ENCODE data around the gene SGMS2. TPM values are rescaled to one million over a fixed set of nuclear protein-coding genes. Genes with fewer than 3 reads are reported as not detected.

The SGMS2 gene
- total and polyA plus RNA-seq, 2 of the 13 experiments (the other 11 are each of a cell fraction or from before 2014, with no cell fraction given) = 1.2 to 1.7 TPM

DNA sequence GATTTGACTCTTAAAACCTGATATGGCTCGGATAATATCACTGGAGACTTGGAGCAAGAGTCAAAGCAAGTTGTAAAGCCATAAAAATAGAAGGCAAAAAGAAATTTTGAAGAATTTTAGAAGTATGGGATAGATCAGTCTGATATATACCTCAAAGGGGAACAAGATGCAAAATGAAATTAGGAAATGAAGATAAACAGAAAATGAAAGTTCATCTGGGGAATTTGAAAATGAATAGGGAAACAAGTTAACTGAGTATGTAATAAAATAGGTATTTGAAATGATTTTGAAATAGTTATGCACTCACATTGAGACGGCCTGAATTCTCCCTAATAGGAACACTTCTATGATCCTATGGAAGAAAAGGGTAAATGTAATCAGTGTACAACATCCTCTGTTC is 112.3 kb downstream of the SGMS2 start:
- 90% methylated on average over 2 of the region's 2 CpGs for WGBS (ENCODE audit: low lambda C conversion rate)
- DNase-seq (ENCODE audit: low spot score) (no peak), FAIRE-seq (no peak), ATAC-seq (no peak)
- no peak overlapping the region for H3K4me2 ChIP-seq (ENCODE audit: low read depth, low read length)
- no peaks in the 10 kb centered on the region for H3K36me3 ChIP-seq (replicated peaks in 1 of 2; ENCODE audit: control insufficient read depth in 1 of 2, insufficient read depth in 2 of 2, low read length in 2 of 2)
- H3K27ac ChIP-seq (ENCODE audit: extremely low read length, insufficient read depth, low read length) = no peak overlapping the region
- POLR2A ChIA-PET = no interaction called here
- H2AFZ ChIP-seq (ENCODE audit: low read length) = no peak overlapping the region
- no peak overlapping the region for H3K9ac ChIP-seq (ENCODE audit: insufficient read depth, low read depth, low read length)
- CTCF ChIA-PET (ENCODE audit: low intra/inter-chr PET ratio, low total read pairs) = no interaction called here
- no TSS peak for BruUV-seq (replicated peaks)
- H3K9me3 ChIP-seq (ENCODE audit: low read length) = no peaks in the 10 kb centered on the region
- H3K4me1 ChIP-seq (ENCODE audit: insufficient read depth, low read length) = peaks cover 10% of the 10 kb centered on the region
- intact Hi-C loops (cut with micrococcal nuclease; ENCODE audit: unreplicated experiment) (no loop called here), in situ Hi-C loops (cut with HindIII; ENCODE audit: extremely low pct_ligation_motif_present, low pct_unique_long_range_greater_than_20kb) (no loop called here)
- H3K4me3 ChIP-seq (replicated peaks in 1 of 3; ENCODE audit: insufficient read depth in 1 of 3, low read depth in 2 of 3, low read length in 3 of 3) = no peak overlapping the region
- H4K20me1 ChIP-seq (ENCODE audit: insufficient read depth, low read length) = no peaks in the 10 kb centered on the region
- no peaks in the 10 kb centered on the region for H3K79me2 ChIP-seq (ENCODE audit: insufficient read depth, low read length)
- H3K27me3 ChIP-seq (ENCODE audit: control insufficient read depth in 1 of 2, insufficient read depth in 2 of 2, low read length in 2 of 2) = no peaks in the 10 kb centered on the region
- no peak for TF ChIP-seq HMG20B (CRISPR knock-in tag; conservative IDR thresholded peaks at IDR 0.05)
- no peak for TF ChIP-seq MTA3 (CRISPR knock-in tag; IDR thresholded peaks at IDR 0.05)
- TF ChIP-seq EHMT2 (IDR thresholded peaks at IDR 0.05; ENCODE audit: borderline replicate concordance, low read depth, low read length) = no peak
- TF ChIP-seq, protein P1, sequence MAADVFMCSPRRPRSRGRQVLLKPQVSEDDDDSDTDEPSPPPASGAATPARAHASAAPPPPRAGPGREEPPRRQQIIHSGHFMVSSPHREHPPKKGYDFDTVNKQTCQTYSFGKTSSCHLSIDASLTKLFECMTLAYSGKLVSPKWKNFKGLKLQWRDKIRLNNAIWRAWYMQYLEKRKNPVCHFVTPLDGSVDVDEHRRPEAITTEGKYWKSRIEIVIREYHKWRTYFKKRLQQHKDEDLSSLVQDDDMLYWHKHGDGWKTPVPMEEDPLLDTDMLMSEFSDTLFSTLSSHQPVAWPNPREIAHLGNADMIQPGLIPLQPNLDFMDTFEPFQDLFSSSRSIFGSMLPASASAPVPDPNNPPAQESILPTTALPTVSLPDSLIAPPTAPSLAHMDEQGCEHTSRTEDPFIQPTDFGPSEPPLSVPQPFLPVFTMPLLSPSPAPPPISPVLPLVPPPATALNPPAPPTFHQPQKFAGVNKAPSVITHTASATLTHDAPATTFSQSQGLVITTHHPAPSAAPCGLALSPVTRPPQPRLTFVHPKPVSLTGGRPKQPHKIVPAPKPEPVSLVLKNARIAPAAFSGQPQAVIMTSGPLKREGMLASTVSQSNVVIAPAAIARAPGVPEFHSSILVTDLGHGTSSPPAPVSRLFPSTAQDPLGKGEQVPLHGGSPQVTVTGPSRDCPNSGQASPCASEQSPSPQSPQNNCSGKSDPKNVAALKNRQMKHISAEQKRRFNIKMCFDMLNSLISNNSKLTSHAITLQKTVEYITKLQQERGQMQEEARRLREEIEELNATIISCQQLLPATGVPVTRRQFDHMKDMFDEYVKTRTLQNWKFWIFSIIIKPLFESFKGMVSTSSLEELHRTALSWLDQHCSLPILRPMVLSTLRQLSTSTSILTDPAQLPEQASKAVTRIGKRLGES (CRISPR knock-in tag; IDR thresholded peaks at IDR 0.05; ENCODE audit: borderline replicate concordance) = no peak
- TF ChIP-seq, protein P2, sequence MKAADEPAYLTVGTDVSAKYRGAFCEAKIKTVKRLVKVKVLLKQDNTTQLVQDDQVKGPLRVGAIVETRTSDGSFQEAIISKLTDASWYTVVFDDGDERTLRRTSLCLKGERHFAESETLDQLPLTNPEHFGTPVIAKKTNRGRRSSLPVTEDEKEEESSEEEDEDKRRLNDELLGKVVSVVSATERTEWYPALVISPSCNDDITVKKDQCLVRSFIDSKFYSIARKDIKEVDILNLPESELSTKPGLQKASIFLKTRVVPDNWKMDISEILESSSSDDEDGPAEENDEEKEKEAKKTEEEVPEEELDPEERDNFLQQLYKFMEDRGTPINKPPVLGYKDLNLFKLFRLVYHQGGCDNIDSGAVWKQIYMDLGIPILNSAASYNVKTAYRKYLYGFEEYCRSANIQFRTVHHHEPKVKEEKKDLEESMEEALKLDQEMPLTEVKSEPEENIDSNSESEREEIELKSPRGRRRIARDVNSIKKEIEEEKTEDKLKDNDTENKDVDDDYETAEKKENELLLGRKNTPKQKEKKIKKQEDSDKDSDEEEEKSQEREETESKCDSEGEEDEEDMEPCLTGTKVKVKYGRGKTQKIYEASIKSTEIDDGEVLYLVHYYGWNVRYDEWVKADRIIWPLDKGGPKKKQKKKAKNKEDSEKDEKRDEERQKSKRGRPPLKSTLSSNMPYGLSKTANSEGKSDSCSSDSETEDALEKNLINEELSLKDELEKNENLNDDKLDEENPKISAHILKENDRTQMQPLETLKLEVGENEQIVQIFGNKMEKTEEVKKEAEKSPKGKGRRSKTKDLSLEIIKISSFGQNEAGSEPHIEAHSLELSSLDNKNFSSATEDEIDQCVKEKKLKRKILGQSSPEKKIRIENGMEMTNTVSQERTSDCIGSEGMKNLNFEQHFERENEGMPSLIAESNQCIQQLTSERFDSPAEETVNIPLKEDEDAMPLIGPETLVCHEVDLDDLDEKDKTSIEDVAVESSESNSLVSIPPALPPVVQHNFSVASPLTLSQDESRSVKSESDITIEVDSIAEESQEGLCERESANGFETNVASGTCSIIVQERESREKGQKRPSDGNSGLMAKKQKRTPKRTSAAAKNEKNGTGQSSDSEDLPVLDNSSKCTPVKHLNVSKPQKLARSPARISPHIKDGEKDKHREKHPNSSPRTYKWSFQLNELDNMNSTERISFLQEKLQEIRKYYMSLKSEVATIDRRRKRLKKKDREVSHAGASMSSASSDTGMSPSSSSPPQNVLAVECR (CRISPR knock-in tag; IDR thresholded peaks at IDR 0.05; ENCODE audit: borderline replicate concordance) = no peak
- TF ChIP-seq, protein P3, sequence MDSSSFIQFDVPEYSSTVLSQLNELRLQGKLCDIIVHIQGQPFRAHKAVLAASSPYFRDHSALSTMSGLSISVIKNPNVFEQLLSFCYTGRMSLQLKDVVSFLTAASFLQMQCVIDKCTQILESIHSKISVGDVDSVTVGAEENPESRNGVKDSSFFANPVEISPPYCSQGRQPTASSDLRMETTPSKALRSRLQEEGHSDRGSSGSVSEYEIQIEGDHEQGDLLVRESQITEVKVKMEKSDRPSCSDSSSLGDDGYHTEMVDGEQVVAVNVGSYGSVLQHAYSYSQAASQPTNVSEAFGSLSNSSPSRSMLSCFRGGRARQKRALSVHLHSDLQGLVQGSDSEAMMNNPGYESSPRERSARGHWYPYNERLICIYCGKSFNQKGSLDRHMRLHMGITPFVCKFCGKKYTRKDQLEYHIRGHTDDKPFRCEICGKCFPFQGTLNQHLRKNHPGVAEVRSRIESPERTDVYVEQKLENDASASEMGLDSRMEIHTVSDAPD (CRISPR knock-in tag; IDR thresholded peaks at IDR 0.05) = no peak
- no peak for TF ChIP-seq MEIS1 (CRISPR knock-in tag; IDR thresholded peaks at IDR 0.05; ENCODE audit: borderline replicate concordance)
- no peak for TF ChIP-seq GPN1 (CRISPR knock-in tag; IDR thresholded peaks at IDR 0.05; ENCODE audit: borderline replicate concordance)
- no peak for TF ChIP-seq SNAPC2 (CRISPR knock-in tag; IDR thresholded peaks at IDR 0.05)
- TF ChIP-seq, protein P4, sequence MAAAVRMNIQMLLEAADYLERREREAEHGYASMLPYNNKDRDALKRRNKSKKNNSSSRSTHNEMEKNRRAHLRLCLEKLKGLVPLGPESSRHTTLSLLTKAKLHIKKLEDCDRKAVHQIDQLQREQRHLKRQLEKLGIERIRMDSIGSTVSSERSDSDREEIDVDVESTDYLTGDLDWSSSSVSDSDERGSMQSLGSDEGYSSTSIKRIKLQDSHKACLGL (CRISPR knock-in tag; IDR thresholded peaks at IDR 0.05) = no peak
- TF ChIP-seq ELF1 (CRISPR knock-in tag; IDR thresholded peaks at IDR 0.05) = no peak
- no peak for TF ChIP-seq GATAD1 (CRISPR knock-in tag; IDR thresholded peaks at IDR 0.05)
- no peak for TF ChIP-seq SIN3B (IDR thresholded peaks at IDR 0.05; ENCODE audit: low read length)
- no peak for TF ChIP-seq MLLT10 (CRISPR knock-in tag; IDR thresholded peaks at IDR 0.05)
- TF ChIP-seq, protein P5, sequence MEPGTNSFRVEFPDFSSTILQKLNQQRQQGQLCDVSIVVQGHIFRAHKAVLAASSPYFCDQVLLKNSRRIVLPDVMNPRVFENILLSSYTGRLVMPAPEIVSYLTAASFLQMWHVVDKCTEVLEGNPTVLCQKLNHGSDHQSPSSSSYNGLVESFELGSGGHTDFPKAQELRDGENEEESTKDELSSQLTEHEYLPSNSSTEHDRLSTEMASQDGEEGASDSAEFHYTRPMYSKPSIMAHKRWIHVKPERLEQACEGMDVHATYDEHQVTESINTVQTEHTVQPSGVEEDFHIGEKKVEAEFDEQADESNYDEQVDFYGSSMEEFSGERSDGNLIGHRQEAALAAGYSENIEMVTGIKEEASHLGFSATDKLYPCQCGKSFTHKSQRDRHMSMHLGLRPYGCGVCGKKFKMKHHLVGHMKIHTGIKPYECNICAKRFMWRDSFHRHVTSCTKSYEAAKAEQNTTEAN (CRISPR knock-in tag; conservative IDR thresholded peaks at IDR 0.05) = no peak
